ENCODE measurements around the gene IL1RAPL2. TPM values are rescaled to one million over a fixed set of nuclear protein-coding genes. Genes with fewer than 3 reads are reported as not detected.

IL1RAPL2 gene
- total RNA-seq, 1 donor, result not detected

- no peak overlapping the region for H2AFZ ChIP-seq (ENCODE audit: low read length)
- DNase-seq (ENCODE audit: insufficient read length, low spot score, missing footprints), result no peak
- no peaks in the 10 kb centered on the region for H3K4me1 ChIP-seq (ENCODE audit: insufficient read depth, low read length)
- no peak overlapping the region for H3K4me3 ChIP-seq (ENCODE audit: insufficient read depth, low read length)
- no peak overlapping the region for H3K4me2 ChIP-seq (ENCODE audit: insufficient read depth, low read length)
- no peaks in the 10 kb centered on the region for H3K79me2 ChIP-seq (ENCODE audit: insufficient read depth, low read length)
- no peaks in the 10 kb centered on the region for H3K9me3 ChIP-seq (ENCODE audit: low read depth, low read length)
- no peaks in the 10 kb centered on the region for H3K27me3 ChIP-seq (ENCODE audit: insufficient read depth, low read length)
- H3K27ac ChIP-seq (ENCODE audit: low read depth, low read length), result no peak overlapping the region
- H3K36me3 ChIP-seq (ENCODE audit: insufficient read depth, low read length), result no peaks in the 10 kb centered on the region
- TF ChIP-seq CTCF (IDR thresholded peaks at IDR 0.05; ENCODE audit: extremely low read depth, low read depth, low read length), result no peak
- H4K20me1 ChIP-seq (ENCODE audit: insufficient read depth, low read length), result no peaks in the 10 kb centered on the region
Measured at GRCh38 chrX:104712515-104712914, 146.5 kb downstream of the IL1RAPL2 start.

GRCh38 chrX:104721854-104722253 lies 155.9 kb downstream of the IL1RAPL2 start:
- no peaks in the 10 kb centered on the region for H3K9me3 ChIP-seq (ENCODE audit: low read depth, low read length)
- no peaks in the 10 kb centered on the region for H3K36me3 ChIP-seq (ENCODE audit: insufficient read depth, low read length)
- no peaks in the 10 kb centered on the region for H3K4me1 ChIP-seq (ENCODE audit: insufficient read depth, low read length)
- no peak overlapping the region for H3K4me3 ChIP-seq (ENCODE audit: insufficient read depth, low read length)
- no peaks in the 10 kb centered on the region for H3K79me2 ChIP-seq (ENCODE audit: insufficient read depth, low read length)
- H3K27me3 ChIP-seq (ENCODE audit: insufficient read depth, low read length), result peaks cover 5% of the 10 kb centered on the region
- no peak overlapping the region for H2AFZ ChIP-seq (ENCODE audit: low read length)
- H4K20me1 ChIP-seq (ENCODE audit: insufficient read depth, low read length), result no peaks in the 10 kb centered on the region
- H3K4me2 ChIP-seq (ENCODE audit: insufficient read depth, low read length), result no peak overlapping the region
- no peak for TF ChIP-seq CTCF (IDR thresholded peaks at IDR 0.05; ENCODE audit: extremely low read depth, low read depth, low read length)
- DNase-seq (ENCODE audit: insufficient read length, low spot score, missing footprints), result no peak
- no peak overlapping the region for H3K27ac ChIP-seq (ENCODE audit: low read depth, low read length)

GRCh38 chrX:104728456-104728855 lies 162.5 kb downstream of the IL1RAPL2 start:
- Histone ChIP-seq H3K27me3 (ENCODE audit: insufficient read depth, low read length) (no peaks in the 10 kb centered on the region), H3K4me2 (ENCODE audit: insufficient read depth, low read length) (no peak overlapping the region), H3K4me3 (ENCODE audit: insufficient read depth, low read length) (no peak overlapping the region), H2AFZ (ENCODE audit: low read length) (no peak overlapping the region), H3K9me3 (ENCODE audit: low read depth, low read length) (no peaks in the 10 kb centered on the region), H3K79me2 (ENCODE audit: insufficient read depth, low read length) (no peaks in the 10 kb centered on the region), H3K4me1 (ENCODE audit: insufficient read depth, low read length) (no peaks in the 10 kb centered on the region), H3K36me3 (ENCODE audit: insufficient read depth, low read length) (no peaks in the 10 kb centered on the region), H4K20me1 (ENCODE audit: insufficient read depth, low read length) (no peaks in the 10 kb centered on the region), H3K27ac (ENCODE audit: low read depth, low read length) (no peak overlapping the region)
- TF ChIP-seq CTCF (IDR thresholded peaks at IDR 0.05; ENCODE audit: extremely low read depth, low read depth, low read length), result no peak
- DNase-seq (ENCODE audit: insufficient read length, low spot score, missing footprints), result no peak

GRCh38 chrX:104742355-104742754 lies 176.4 kb downstream of the IL1RAPL2 start:
- no peaks in the 10 kb centered on the region for H3K79me2 ChIP-seq (ENCODE audit: insufficient read depth, low read length)
- H3K27me3 ChIP-seq (ENCODE audit: insufficient read depth, low read length), result no peaks in the 10 kb centered on the region
- H3K27ac ChIP-seq (ENCODE audit: low read depth, low read length), result no peak overlapping the region
- no peak for TF ChIP-seq CTCF (IDR thresholded peaks at IDR 0.05; ENCODE audit: extremely low read depth, low read depth, low read length)
- DNase-seq (ENCODE audit: insufficient read length, low spot score, missing footprints), result no peak
- no peaks in the 10 kb centered on the region for H3K9me3 ChIP-seq (ENCODE audit: low read depth, low read length)
- no peaks in the 10 kb centered on the region for H3K36me3 ChIP-seq (ENCODE audit: insufficient read depth, low read length)
- no peaks in the 10 kb centered on the region for H4K20me1 ChIP-seq (ENCODE audit: insufficient read depth, low read length)
- H3K4me2 ChIP-seq (ENCODE audit: insufficient read depth, low read length), result no peak overlapping the region
- no peak overlapping the region for H2AFZ ChIP-seq (ENCODE audit: low read length)
- no peaks in the 10 kb centered on the region for H3K4me1 ChIP-seq (ENCODE audit: insufficient read depth, low read length)
- no peak overlapping the region for H3K4me3 ChIP-seq (ENCODE audit: insufficient read depth, low read length)
